ENCODE measurements around the gene AK5. TPM values are rescaled to one million over a fixed set of nuclear protein-coding genes. Genes with fewer than 3 reads are reported as not detected.

AK5 gene, protein sequence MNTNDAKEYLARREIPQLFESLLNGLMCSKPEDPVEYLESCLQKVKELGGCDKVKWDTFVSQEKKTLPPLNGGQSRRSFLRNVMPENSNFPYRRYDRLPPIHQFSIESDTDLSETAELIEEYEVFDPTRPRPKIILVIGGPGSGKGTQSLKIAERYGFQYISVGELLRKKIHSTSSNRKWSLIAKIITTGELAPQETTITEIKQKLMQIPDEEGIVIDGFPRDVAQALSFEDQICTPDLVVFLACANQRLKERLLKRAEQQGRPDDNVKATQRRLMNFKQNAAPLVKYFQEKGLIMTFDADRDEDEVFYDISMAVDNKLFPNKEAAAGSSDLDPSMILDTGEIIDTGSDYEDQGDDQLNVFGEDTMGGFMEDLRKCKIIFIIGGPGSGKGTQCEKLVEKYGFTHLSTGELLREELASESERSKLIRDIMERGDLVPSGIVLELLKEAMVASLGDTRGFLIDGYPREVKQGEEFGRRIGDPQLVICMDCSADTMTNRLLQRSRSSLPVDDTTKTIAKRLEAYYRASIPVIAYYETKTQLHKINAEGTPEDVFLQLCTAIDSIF
- 1 to 10 TPM in 1 of 2 donors, under 1 TPM in 1; 0.46 to 2.8 TPM for total RNA-seq
- polyA plus RNA-seq (2013, experiment 1 of 2): 1.6 TPM
- 1.7 TPM for polyA plus RNA-seq (2013, experiment 2 of 2)
- long read RNA-seq, experiment 1, partial matches to known transcripts: 1 of 1 reads
- long read RNA-seq, experiment 1, other reads (novel, unspliced or antisense): 0 of 1 reads
- long read RNA-seq, experiment 2, partial matches to known transcripts: 0 of 2 reads
- long read RNA-seq, experiment 2, other reads (novel, unspliced or antisense): 2 of 2 reads
- long read RNA-seq, experiment 3, partial matches to known transcripts: 0 of 1 reads
- long read RNA-seq, experiment 3, other reads (novel, unspliced or antisense): 0 of 1 reads
- long read RNA-seq, experiment 4: 0 reads

DNA sequence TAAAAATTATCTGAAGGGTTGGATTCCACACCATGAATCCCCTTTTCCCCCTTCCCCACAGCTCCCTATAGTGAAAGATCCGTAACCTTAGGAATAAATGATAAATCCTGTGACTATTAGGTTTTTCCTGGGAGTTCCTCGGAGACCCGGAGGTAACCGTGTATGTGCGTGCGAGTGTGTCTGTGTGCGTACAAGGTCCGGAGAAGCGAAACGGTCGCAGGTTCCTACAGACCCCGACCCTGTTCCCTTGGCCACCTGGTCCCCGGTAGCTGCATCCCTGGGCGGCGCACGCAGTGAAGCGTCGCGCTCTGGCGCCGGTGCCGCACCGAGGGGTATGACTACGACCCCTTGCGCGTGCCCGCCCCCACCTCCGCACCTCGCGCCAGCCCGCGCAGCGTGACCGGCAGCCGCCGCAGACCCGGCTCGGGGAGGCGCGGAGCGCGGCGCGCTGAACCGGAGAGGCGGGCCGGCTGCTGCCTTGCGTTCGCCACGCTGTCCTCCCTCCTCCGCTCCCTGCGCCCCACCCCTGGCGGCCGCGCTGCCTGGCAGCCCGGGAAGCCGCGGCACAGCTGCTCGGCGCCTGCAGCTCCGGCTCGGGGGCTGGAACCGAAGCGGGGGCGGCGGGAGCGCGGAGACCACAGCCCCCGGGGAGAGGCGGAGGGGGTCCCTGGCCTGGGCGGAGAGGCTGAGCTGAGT, at the start of gene AK5:
AK5 (plus strand) TSS at position 529 of the 696 bp plus-strand sequence. CDS start 295 bp downstream, outside the sequence.
- no peak within 1 kb of the TSS for H3K27ac Mint-ChIP-seq
- 1 to 3% methylated on average over 22 to 71 of the region's 71 CpGs for whole genome bisulfite sequencing, 2 experiments (ENCODE audit: insufficient coverage in 1 of 2, insufficient read length in 1 of 2)

DNA sequence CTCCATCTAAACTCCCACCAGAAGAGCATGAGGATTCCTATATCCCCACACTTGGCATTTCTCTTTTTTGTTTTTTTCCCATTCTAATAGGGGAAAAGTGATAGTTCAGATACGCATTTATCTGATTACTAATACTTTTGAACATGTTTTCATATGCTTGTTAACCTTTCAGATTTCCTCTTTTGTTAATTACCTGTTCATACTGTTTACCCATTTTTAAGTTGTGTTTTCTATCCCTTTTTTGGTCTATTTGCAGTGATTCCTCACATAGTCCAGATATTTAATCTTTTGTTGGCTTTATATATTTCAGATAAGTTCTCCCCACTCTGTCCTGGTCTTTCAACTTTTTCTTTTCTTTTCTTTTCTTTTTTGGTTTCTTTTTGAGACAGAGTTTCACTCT, 49.0 kb upstream of the AK5 start:
- Histone ChIP-seq H3K4me3 (ENCODE audit: low read length) (no peak overlapping the region), H3K27ac (ENCODE audit: low read depth, low read length) (no peak overlapping the region), H3K36me3 (ENCODE audit: control insufficient read depth, insufficient read depth, low read length) (no peaks in the 10 kb centered on the region), H3K27me3 (ENCODE audit: control insufficient read depth, insufficient read depth, low read length, poor library complexity, severe bottlenecking) (no peaks in the 10 kb centered on the region), H3K4me1 (ENCODE audit: control insufficient read depth, insufficient read depth, low read length) (no peaks in the 10 kb centered on the region), H3K9me3 (ENCODE audit: control insufficient read depth, low read length) (no peaks in the 10 kb centered on the region), H3K9ac (ENCODE audit: extremely low read depth, low read length, poor library complexity, severe bottlenecking) (no peak overlapping the region)
- Mint-ChIP-seq H3K27ac (no peak overlapping the region), H3K36me3 (ENCODE audit: low read depth) (no peaks in the 10 kb centered on the region), H3K9me3 (peaks cover 6% of the 10 kb centered on the region), H3K4me1 (no peaks in the 10 kb centered on the region), H3K4me3 (no peak overlapping the region), H3K27me3 (ENCODE audit: insufficient read depth) (no peaks in the 10 kb centered on the region)
- DNase-seq: no peak
- 92% methylated on average over 1 of the region's 1 CpG; no CpG with 5 or more reads in 1 of the 2 experiments for WGBS, 2 experiments (ENCODE audit: insufficient coverage in 1 of 2, insufficient read length in 1 of 2)
- TF ChIP-seq, protein P1, sequence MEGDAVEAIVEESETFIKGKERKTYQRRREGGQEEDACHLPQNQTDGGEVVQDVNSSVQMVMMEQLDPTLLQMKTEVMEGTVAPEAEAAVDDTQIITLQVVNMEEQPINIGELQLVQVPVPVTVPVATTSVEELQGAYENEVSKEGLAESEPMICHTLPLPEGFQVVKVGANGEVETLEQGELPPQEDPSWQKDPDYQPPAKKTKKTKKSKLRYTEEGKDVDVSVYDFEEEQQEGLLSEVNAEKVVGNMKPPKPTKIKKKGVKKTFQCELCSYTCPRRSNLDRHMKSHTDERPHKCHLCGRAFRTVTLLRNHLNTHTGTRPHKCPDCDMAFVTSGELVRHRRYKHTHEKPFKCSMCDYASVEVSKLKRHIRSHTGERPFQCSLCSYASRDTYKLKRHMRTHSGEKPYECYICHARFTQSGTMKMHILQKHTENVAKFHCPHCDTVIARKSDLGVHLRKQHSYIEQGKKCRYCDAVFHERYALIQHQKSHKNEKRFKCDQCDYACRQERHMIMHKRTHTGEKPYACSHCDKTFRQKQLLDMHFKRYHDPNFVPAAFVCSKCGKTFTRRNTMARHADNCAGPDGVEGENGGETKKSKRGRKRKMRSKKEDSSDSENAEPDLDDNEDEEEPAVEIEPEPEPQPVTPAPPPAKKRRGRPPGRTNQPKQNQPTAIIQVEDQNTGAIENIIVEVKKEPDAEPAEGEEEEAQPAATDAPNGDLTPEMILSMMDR (conservative IDR thresholded peaks at IDR 0.05): no peak

More for the DNA sequence above, at the start of gene AK5:
- Mint-ChIP-seq H3K9me3 (no peaks in the 10 kb centered on the region), H3K4me3 (peak within 1 kb of the TSS; percentile 55), H3K27me3 (ENCODE audit: insufficient read depth) (peaks cover 79% of the 10 kb centered on the region), H3K4me1 (peaks cover 5% of the 10 kb centered on the region), H3K36me3 (ENCODE audit: low read depth) (no peaks in the 10 kb centered on the region)
- no peaks in the 10 kb centered on the region for H3K4me1 ChIP-seq (ENCODE audit: control insufficient read depth, insufficient read depth, low read length)
- no peak within 1 kb of the TSS for H3K27ac ChIP-seq (ENCODE audit: low read depth, low read length)
- H3K9me3 ChIP-seq (ENCODE audit: control insufficient read depth, low read length): no peaks in the 10 kb centered on the region
- H3K4me3 ChIP-seq (ENCODE audit: low read length): peak within 1 kb of the TSS; percentile 84
- H3K9ac ChIP-seq (ENCODE audit: extremely low read depth, low read length, poor library complexity, severe bottlenecking): no peak within 1 kb of the TSS
- TF ChIP-seq, protein P1 (conservative IDR thresholded peaks at IDR 0.05): peak; percentile 32
- no peaks in the 10 kb centered on the region for H3K36me3 ChIP-seq (ENCODE audit: control insufficient read depth, insufficient read depth, low read length)
- peaks cover 77% of the 10 kb centered on the region for H3K27me3 ChIP-seq (ENCODE audit: control insufficient read depth, insufficient read depth, low read length, poor library complexity, severe bottlenecking)
- no peak for DNase-seq

DNA sequence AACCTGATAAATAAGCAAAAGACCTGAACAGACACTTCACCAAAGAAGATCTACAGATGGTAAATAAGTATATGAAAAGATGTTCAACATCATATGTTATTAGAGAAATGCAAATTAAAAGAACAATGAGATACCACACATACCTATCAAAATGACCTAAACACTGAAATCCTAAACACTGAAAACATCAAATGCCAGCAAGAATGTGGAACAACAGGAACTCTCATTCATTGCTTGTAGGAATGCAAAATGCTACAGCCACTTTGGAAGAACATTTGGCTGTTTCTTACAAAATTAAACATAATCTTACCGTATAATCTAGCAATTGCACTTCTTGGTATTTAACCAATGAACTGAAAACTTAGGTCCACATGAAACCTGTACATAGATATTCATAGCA, 47.7 kb upstream of the AK5 start:
- H3K27me3 Mint-ChIP-seq (ENCODE audit: insufficient read depth): no peaks in the 10 kb centered on the region
- H3K27ac Mint-ChIP-seq: no peak overlapping the region
- DNase-seq: no peak
- Histone ChIP-seq H3K27me3 (ENCODE audit: control insufficient read depth, insufficient read depth, low read length, poor library complexity, severe bottlenecking) (no peaks in the 10 kb centered on the region), H3K9me3 (ENCODE audit: control insufficient read depth, low read length) (no peaks in the 10 kb centered on the region), H3K4me3 (ENCODE audit: low read length) (no peak overlapping the region), H3K4me1 (ENCODE audit: control insufficient read depth, insufficient read depth, low read length) (no peaks in the 10 kb centered on the region), H3K9ac (ENCODE audit: extremely low read depth, low read length, poor library complexity, severe bottlenecking) (no peak overlapping the region), H3K36me3 (ENCODE audit: control insufficient read depth, insufficient read depth, low read length) (no peaks in the 10 kb centered on the region), H3K27ac (ENCODE audit: low read depth, low read length) (no peak overlapping the region)
- TF ChIP-seq, protein P1 (conservative IDR thresholded peaks at IDR 0.05): no peak
- whole genome bisulfite sequencing, 2 experiments (ENCODE audit: insufficient coverage in 1 of 2, insufficient read length in 1 of 2): 95 to 100% methylated on average over 1 of the region's 1 CpG
- H3K9me3 Mint-ChIP-seq: peaks cover 6% of the 10 kb centered on the region
- no peaks in the 10 kb centered on the region for H3K36me3 Mint-ChIP-seq (ENCODE audit: low read depth)
- H3K4me3 Mint-ChIP-seq: no peak overlapping the region
- H3K4me1 Mint-ChIP-seq: no peaks in the 10 kb centered on the region

All from endodermal cell (in vitro differentiated cells).